Renal pelvis (tissue), 4 donors: ENCODE measurements around the gene SNX8. TPM values are rescaled to one million over a fixed set of nuclear protein-coding genes. Genes with fewer than 3 reads are reported as not detected.
"Not testable (repeated sequence)": the region's sequence is repeated elsewhere in the genome, so short reads cannot be mapped to it uniquely, and the experiment has no call there.

ENCODE experiments used
- DNase-seq: peaks from one replicate; pipeline ENCODE4 v3.0.0-alpha.2; 2013
- polyA plus RNA-seq, 3 donors: library from polyadenylated mRNA; unstranded; fragments of 120-200 nt; gene quantifications; one replicate each; pipeline ENCODE4 v1.2.1, GENCODE V29; 2013; ENCODE audit not compliant: insufficient read length in 3 of 3

Gene SNX8
- polyA plus RNA-seq, 3 donors, result 40.7 to 46.2 (median 44.3) TPM

- no peak for DNase-seq
These were observed 44.2 kb downstream of the SNX8 start for GRCh38 chr7:2269991-2270460.

GRCh38 chr7:2269089-2269990, 44.9 kb downstream of the SNX8 start:
- DNase-seq, result not testable (repeated sequence)

- no peak for DNase-seq
These were observed 47.3 kb downstream of the SNX8 start for GRCh38 chr7:2266911-2267310.

- DNase-seq, result no peak
These were observed 50.1 kb downstream of the SNX8 start for GRCh38 chr7:2264158-2264557.

- DNase-seq, result no peak
These were observed 51.1 kb downstream of the SNX8 start for GRCh38 chr7:2263176-2263575.

- no peak for DNase-seq
These were observed 52.6 kb downstream of the SNX8 start for GRCh38 chr7:2261611-2262010.

- no peak for DNase-seq
These were observed 53.4 kb downstream of the SNX8 start for GRCh38 chr7:2260820-2261219.

GRCh38 chr7:2259480-2259879, 54.8 kb downstream of the SNX8 start:
- DNase-seq, result no peak

GRCh38 chr7:2258661-2259365, 55.4 kb downstream of the SNX8 start:
- no peak for DNase-seq

GRCh38 chr7:2257651-2258050, 56.6 kb downstream of the SNX8 start:
- DNase-seq, result no peak

- no peak for DNase-seq
These were observed 57.1 kb downstream of the SNX8 start for GRCh38 chr7:2257046-2257551.

- no peak for DNase-seq
These were observed 57.8 kb downstream of the SNX8 start for GRCh38 chr7:2256306-2257045.

- no peak for DNase-seq
These were observed 58.8 kb downstream of the SNX8 start for GRCh38 chr7:2255145-2256139.

GRCh38 chr7:2254429-2255144, 59.7 kb downstream of the SNX8 start:
- DNase-seq, result no peak

- DNase-seq, result no peak
These were observed 60.6 kb downstream of the SNX8 start for GRCh38 chr7:2253525-2254244.

GRCh38 chr7:2253021-2253420, 61.2 kb downstream of the SNX8 start:
- DNase-seq, result no peak

GRCh38 chr7:2251841-2252771, 62.1 kb downstream of the SNX8 start:
- no peak for DNase-seq

GRCh38 chr7:2251381-2251780, 62.9 kb downstream of the SNX8 start:
- no peak for DNase-seq
